K562 (cell line): ENCODE measurements around the gene COLQ. TPM values are rescaled to one million over a fixed set of nuclear protein-coding genes. Genes with fewer than 3 reads are reported as not detected.

Experiments used
- ATAC-seq: fragments of 200-7000 bp; cut with Tn5 transposase; 3 replicates; pipeline ENCODE4 v1.9.1; 2020; ENCODE audit warnings: moderate library complexity
- BruUV-seq: library from RNA; stranded (reverse); fragments of 400-500 nt; replicated peaks from 2 replicates; lab custom pipeline; 2021; lab: Mats Ljungman, UMichigan
- CTCF ChIA-PET: fragments of 300-600 bp; formaldehyde crosslinking; extraction: SDS; loops from one replicate; lab custom pipeline; 2021; ENCODE audit warnings: low intra/inter-chr PET ratio; lab: Yijun Ruan, JAX
- POLR2A ChIA-PET: fragments of 300-600, 350-650 bp; sonication (Branson Sonifier 250); formaldehyde crosslinking; extraction: SDS; loops from one replicate; lab custom pipeline; 2021; ENCODE audit warnings: antibody characterized with exemption, inconsistent platforms; lab: Yijun Ruan, JAX
- DNase-seq, 4 experiments: peaks; one replicate each; pipeline versions ENCODE4 v3.0.0 to v3.0.0-alpha.2; 2011 to 2018; ENCODE audit warnings: low spot score in 3 of 4, mixed read lengths in 3 of 4; ENCODE audit errors: extremely low read depth in 1 of 4
- FAIRE-seq: peaks from 2 replicates; lab custom pipeline; 2011; peaks lifted over from hg19 to GRCh38; lab: Jason Lieb, UNC
- H2AFZ ChIP-seq: 2 replicates; pipeline ENCODE4 v1.6.0; 2011; ENCODE audit warnings: low read depth, low read length, control low read depth, inconsistent platforms
- H3K27ac ChIP-seq: fragments of 200-600 bp; 3 replicates; pipeline ENCODE4 v1.8.0; 2011; ENCODE audit warnings: low read depth, mild to moderate bottlenecking, control low read depth, inconsistent platforms, low read length, moderate library complexity, mixed read lengths; ENCODE audit errors: extremely low read depth
- H3K27me3 ChIP-seq, 2 experiments: fragments of 300-600 bp in 1 of 2; 2 replicates in 1 of 2; 3 replicates in 1 of 2; pipeline versions ENCODE4 v1.6.0 to v1.8.0; 2011; ENCODE audit warnings: inconsistent platforms in 2 of 2, low read length in 2 of 2, mild to moderate bottlenecking in 1 of 2, mixed read lengths in 1 of 2, moderate library complexity in 1 of 2; ENCODE audit not compliant: control insufficient read depth in 2 of 2, insufficient read depth in 2 of 2
- H3K36me3 ChIP-seq: fragments of 300-600 bp; 3 replicates; pipeline ENCODE4 v1.8.0; 2011; ENCODE audit warnings: mild to moderate bottlenecking, low read length, inconsistent platforms; ENCODE audit not compliant: control insufficient read depth, insufficient read depth
- H3K4me1 ChIP-seq, 2 experiments: fragments of 200-600 bp in 1 of 2; replicated peaks in 1 of 2; 2 replicates in 1 of 2; 3 replicates in 1 of 2; pipeline versions ENCODE4 v1.5.1 to v1.8.0; 2011; ENCODE audit warnings: inconsistent platforms in 2 of 2, low read length in 2 of 2, mild to moderate bottlenecking in 1 of 2, mixed read lengths in 1 of 2, moderate library complexity in 1 of 2; ENCODE audit not compliant: control insufficient read depth in 2 of 2, insufficient read depth in 2 of 2
- H3K4me2 ChIP-seq: 2 replicates; pipeline ENCODE4 v1.6.1; 2011; ENCODE audit warnings: low read length, control low read depth, inconsistent platforms, mixed read lengths; ENCODE audit not compliant: insufficient read depth
- H3K4me3 ChIP-seq: fragments of 200-600 bp; sonication (generic), shearing (Covaris generic); 2 replicates; pipeline ENCODE4 v1.5.1; 2016; ENCODE audit warnings: control low read depth, inconsistent platforms
- H3K79me2 ChIP-seq: fragments of 200-600 bp; 3 replicates; pipeline ENCODE4 v1.8.0; 2011; ENCODE audit warnings: low read length, inconsistent platforms; ENCODE audit not compliant: control insufficient read depth, insufficient read depth
- H3K9ac ChIP-seq, 2 experiments: 2 replicates each; pipeline versions ENCODE4 v1.6.0 to v1.6.1; 2011; ENCODE audit warnings: low read depth in 2 of 2, low read length in 2 of 2, control low read depth in 1 of 2, inconsistent platforms in 1 of 2, mild to moderate bottlenecking in 1 of 2, mixed read lengths in 1 of 2; ENCODE audit not compliant: insufficient read depth in 1 of 2
- H3K9me1 ChIP-seq: one replicate; pipeline ENCODE4 v1.6.0; 2011; ENCODE audit warnings: inconsistent platforms, mild to moderate bottlenecking, low read length, moderate library complexity; ENCODE audit not compliant: control insufficient read depth, insufficient read depth
- H3K9me3 ChIP-seq: replicated peaks from 2 replicates; pipeline ENCODE4 v1.5.1; 2011; ENCODE audit warnings: low read depth, low read length, inconsistent platforms; ENCODE audit not compliant: control insufficient read depth, insufficient read depth
- H4K20me1 ChIP-seq: replicated peaks from 2 replicates; pipeline ENCODE4 v1.6.1; 2011; ENCODE audit warnings: low read length, inconsistent platforms, mixed read lengths; ENCODE audit not compliant: control insufficient read depth, insufficient read depth
- BCOR ChIP-seq: fragments of 450-650 bp; IDR thresholded peaks from 2 replicates; pipeline ENCODE4 v1.6.1; 2016
- CHD4 ChIP-seq: fragments of 200-600 bp; sonication (generic); IDR thresholded peaks from 3 replicates; pipeline ENCODE4 v1.6.1; 2012; ENCODE audit warnings: low read depth, mild to moderate bottlenecking, mixed read lengths, low read length, inconsistent platforms; ENCODE audit not compliant: insufficient read depth, insufficient replicate concordance, poor library complexity, severe bottlenecking
- ELF4 ChIP-seq: fragments of 450-650 bp; formaldehyde crosslinking; IDR thresholded peaks from 2 replicates; pipeline ENCODE4 v1.4.0; 2022; ENCODE audit warnings: missing genetic modification characterization
- ESRRA ChIP-seq: fragments of 450-650 bp; IDR thresholded peaks from 2 replicates; pipeline ENCODE4 v1.6.1; 2014; ENCODE audit warnings: low read depth, mild to moderate bottlenecking, moderate library complexity, borderline replicate concordance
- MAFK ChIP-seq: IDR thresholded peaks from 2 replicates; pipeline ENCODE4 v1.6.1; 2011; ENCODE audit warnings: low read length, improper control_type of control experiment
- OTX1 ChIP-seq: fragments of 450-650 bp; formaldehyde crosslinking; IDR thresholded peaks from 2 replicates; pipeline ENCODE4 v1.4.0; 2022; ENCODE audit warnings: mild to moderate bottlenecking
- TEAD2 ChIP-seq: fragments of 450-650 bp; IDR thresholded peaks from 2 replicates; pipeline ENCODE4 v1.6.1; 2016; ENCODE audit warnings: missing genetic modification characterization, control low read depth, missing compliant biosample characterization
- ZFP30 ChIP-seq: fragments of 250-450 bp; sonication (Bioruptor Pico); IDR thresholded peaks from 2 replicates; pipeline ENCODE4 v1.8.0; 2022; ENCODE audit warnings: moderate library complexity, mild to moderate bottlenecking, inconsistent platforms, borderline replicate concordance
- ZNF12 ChIP-seq: sonication (generic); formaldehyde crosslinking; IDR thresholded peaks from 2 replicates; pipeline ENCODE4 v1.4.0; 2020; ENCODE audit warnings: mild to moderate bottlenecking, missing genetic modification reagents
- WGBS: fragments of 100-300 bp; shearing (Covaris generic); methylation state at CpG from one replicate; pipeline ENCODE4 v1.1.6; 2016; ENCODE audit warnings: low coverage, mixed read lengths; ENCODE audit not compliant: insufficient coverage; ENCODE audit errors: missing lambda C conversion rate; 5-methylcytosine and 5-hydroxymethylcytosine counted together
- in situ Hi-C: fragments of 300-500 bp; cut with MboI; formaldehyde crosslinking; loops from 4 replicates; pipeline ENCODE4 v1.15.0; 2018; ENCODE audit warnings: inconsistent platforms, mixed read lengths
- intact Hi-C: fragments of 100-400 bp; cut with micrococcal nuclease; formaldehyde crosslinking; loops from 2 replicates; pipeline ENCODE4 v1.14.2; 2022
- polyA plus RNA-seq, 8 experiments: library from polyadenylated mRNA; depleted of rRNA in 4 of 8; stranded (reverse) in 5 of 8; unstranded in 3 of 8; fragments of >200 nt; fragmentation: Nextera tagmentation in 2 of 8; fragmentation: Illumina TruSeq in 1 of 8; extraction: Ambion mirVana in 2 of 8; extraction: Trizol in 1 of 8; gene quantifications; 2 replicates each; pipeline versions ENCODE4 v1.2.1 to v1.2.3, GENCODE V29; 2011 to 2014; ENCODE audit warnings: inconsistent platforms in 1 of 8, missing spikeins in 1 of 8
- total RNA-seq, 7 experiments: library from RNA; depleted of rRNA in 6 of 7; stranded (reverse); fragments of >200 nt in 6 of 7; fragmentation: Illumina TruSeq in 2 of 7; extraction: Trizol in 2 of 7; gene quantifications; 2 replicates each; pipeline versions ENCODE4 v1.2.1 to v1.2.3, GENCODE V29; 2011 to 2021; ENCODE audit warnings: low replicate concordance in 1 of 7

COLQ gene
- total and polyA plus RNA-seq, 9 of the 15 experiments (the other 6 are each of a cell fraction or from before 2014, with no cell fraction given), result 0.04 to 0.36 (median 0.27) TPM; not detected in 4

DNA sequence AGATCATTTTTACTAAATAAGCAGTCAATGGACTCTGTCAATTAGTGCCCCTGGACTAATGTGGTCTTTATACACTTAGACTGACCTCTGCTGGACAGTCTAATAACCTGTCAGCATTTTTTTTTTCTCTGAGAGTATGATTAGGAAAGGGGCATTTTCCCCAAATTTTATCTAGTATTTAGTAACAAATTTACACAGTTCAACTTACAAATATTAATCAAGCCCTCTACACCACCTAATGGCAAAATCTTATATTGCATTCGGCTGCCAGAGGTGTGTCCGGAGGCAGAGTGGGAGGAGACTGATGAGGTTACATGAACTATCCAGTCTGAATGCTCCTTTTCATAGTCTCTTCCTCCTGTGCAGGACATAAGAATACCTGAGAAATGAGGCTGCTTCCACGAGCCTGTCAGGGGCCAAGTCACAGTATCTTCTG is 36.0 kb upstream of the COLQ start (continued):
- TF ChIP-seq TEAD2 (tag), result no peak
- no peak for TF ChIP-seq ZNF12 (CRISPR knock-in tag)
- TF ChIP-seq OTX1 (CRISPR knock-in tag), result no peak
- no peak for TF ChIP-seq ZFP30
- TF ChIP-seq ELF4 (CRISPR knock-in tag), result no peak
- no peak for TF ChIP-seq ESRRA
- peak; percentile 57; the same call in 1 of the 2 replicates for TF ChIP-seq MAFK
- no peak for TF ChIP-seq CHD4

DNA sequence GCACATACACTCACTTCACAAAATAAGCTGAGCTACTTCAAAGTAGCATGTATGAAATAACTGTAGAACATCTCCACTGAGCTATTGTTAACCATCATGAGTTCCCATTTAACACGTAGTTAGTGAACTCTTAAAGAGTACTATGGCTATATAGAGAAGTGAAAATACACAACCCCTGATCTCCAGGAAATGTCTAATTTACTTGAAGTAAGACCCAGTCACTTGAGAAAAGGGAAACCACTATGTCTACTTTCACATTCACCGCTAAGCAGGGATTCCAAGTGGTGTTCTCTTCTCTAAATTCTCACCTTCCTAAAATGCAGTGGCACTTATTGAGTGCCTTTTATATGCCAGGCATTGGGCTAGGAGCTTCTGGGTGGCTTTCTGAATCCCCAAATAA is 35.0 kb upstream of the COLQ start:
- POLR2A ChIA-PET, result interaction anchor here (0.5 kb wide), 1 partner anchor 13 kb away, joined by 3 read pairs; no protein-coding TSS in a partner anchor
- no peak for DNase-seq
- CTCF ChIA-PET, result interaction anchor here (0.9 to 2.4 kb wide), 3 partner anchors 315 to 354 kb away, joined by 3 to 13 read pairs (median 4); no protein-coding TSS in a partner anchor
- Histone ChIP-seq H3K27ac (no peak overlapping the region), H3K4me2 (no peak overlapping the region), H3K4me1 (peaks cover 0 to 8% of the 10 kb centered on the region in 2 experiments; a peak in 2 of 5 replicates), H3K79me2 (no peaks in the 10 kb centered on the region), H3K9me3 (no peaks in the 10 kb centered on the region), H3K9me1 (no peaks in the 10 kb centered on the region), H3K36me3 (peaks cover 3% of the 10 kb centered on the region; the same call in 1 of the 3 replicates), H2AFZ (no peak overlapping the region), H4K20me1 (no peaks in the 10 kb centered on the region), H3K27me3 (no peaks in the 10 kb centered on the region), H3K4me3 (no peak overlapping the region), H3K9ac (no peak overlapping the region)
- intact Hi-C loops (loop anchor here (2.0 to 5.0 kb wide), 6 partner anchors 128 to 629 kb away; no protein-coding TSS in a partner anchor), in situ Hi-C loops (no loop called here)
- no peak for FAIRE-seq
- WGBS, result 30% methylated on average over 2 of the region's 2 CpGs
- no TSS peak for BruUV-seq
- ATAC-seq, result no peak
- TF ChIP-seq BCOR, result no peak
